NOMO-1 treated with dmso at 0.1 percent for 144 hours (cell line): ENCODE data around the gene RTP5.

ENCODE experiments used
- DNase-seq: peaks from one replicate; lab custom pipeline; 2025; ENCODE audit not compliant: unreplicated experiment; lab: John Stamatoyannopoulos, UW

Gene RTP5

DNA sequence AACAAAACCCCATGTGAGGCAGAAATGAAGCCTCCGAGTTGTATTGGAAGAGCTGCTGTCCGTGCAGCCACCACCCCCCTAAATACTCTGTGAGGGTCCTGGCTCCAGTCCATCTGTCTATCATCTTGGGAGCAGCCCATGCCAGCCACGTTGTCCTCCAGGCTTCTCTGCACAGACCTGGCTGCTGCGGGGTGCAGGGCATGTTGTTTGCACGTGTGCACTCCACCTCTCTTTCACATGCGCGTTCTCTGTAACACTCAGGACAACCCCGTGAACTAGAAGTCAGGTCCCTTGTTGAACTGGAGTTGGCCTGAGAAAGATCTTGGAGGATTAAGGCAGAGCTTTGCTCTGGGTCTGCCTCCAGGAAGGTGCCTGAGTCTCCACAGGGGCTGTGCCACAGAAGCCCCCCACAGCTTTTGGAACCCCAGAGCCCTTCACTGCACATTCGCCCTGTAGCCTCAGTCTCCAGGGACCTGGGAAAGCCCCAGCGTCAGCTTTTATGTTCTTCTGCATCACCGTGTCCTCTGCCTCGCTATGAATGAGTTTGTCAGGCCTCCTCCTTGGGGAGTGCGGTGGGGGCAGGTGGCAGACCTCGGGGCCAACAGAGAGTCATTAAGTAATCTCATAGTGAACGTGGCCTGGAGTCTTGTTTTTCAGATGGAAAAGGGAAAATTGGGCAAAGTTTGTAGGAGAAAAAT, 16.6 kb downstream of the RTP5 start:
- no peak for DNase-seq

DNA sequence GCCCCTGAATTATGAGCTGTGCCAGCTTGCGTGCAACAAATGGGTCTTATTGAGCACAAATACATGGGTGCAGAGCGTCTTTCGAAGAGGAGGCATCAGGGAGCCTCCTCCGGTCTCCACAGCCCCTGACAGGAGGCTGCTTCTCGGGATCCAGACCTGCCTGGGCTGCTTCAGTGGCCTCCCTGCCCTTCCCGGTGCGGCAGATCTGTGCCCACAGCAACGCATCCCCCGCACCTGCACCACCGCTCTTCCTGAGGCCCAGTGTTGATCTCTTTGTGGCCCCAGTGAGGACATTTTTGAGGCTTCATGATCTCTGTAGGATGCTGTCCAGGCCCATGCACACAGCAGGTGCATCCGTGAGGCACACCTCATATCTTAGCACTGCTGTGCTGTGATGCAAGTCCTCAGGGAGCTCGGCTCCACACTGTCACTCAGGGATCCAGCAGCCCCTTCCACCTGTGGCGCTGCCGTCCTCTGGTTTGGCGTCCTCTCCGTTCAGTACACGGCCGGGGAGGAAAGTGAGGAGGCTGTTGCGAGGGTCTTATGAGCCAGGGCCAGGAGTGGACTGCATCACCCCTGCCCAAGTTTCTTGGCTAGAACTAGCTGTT, 17.4 kb downstream of the RTP5 start:
- DNase-seq, result no peak

DNA sequence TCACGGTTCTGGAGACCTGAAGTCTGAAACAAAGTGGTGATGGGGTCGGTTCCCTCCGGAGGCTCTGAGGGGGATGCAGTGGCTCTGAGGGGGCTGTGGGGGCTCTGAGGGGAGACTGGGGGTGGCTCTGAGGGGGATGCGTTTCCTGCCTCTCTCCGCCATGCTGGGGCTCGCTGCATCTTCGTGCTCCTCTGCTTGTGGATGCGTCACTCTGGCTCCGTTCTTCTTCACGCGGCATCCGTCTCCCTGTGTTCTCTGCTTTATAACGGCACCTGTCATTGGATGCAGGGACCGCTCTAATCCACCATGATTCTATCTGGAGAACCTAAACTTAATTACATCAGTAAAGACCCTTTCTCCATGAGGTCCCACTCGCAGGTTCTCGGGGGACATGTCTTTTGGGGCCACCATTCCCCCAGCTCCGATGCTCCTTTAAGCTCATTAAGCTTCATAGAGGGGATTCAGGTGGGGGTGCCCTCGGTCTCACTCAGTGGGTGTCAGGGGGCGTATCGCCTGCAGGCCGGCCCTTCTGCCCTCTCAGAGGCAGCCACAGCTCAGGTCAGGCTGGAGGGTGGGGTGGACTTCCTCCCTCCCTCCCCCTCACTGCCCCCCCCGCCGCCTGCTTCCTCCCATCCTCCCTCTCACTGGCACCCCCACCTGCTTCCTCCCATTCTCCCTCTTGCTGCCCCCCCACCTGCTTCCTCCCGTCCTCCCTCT, 18.4 kb downstream of the RTP5 start:
- DNase-seq, result no peak

- no peak for DNase-seq
These were observed 19.1 kb downstream of the RTP5 start for GRCh38 chr2:241888641-241889040.

GRCh38 chr2:241890524-241891235, 21.2 kb downstream of the RTP5 start:
- no peak for DNase-seq

DNA sequence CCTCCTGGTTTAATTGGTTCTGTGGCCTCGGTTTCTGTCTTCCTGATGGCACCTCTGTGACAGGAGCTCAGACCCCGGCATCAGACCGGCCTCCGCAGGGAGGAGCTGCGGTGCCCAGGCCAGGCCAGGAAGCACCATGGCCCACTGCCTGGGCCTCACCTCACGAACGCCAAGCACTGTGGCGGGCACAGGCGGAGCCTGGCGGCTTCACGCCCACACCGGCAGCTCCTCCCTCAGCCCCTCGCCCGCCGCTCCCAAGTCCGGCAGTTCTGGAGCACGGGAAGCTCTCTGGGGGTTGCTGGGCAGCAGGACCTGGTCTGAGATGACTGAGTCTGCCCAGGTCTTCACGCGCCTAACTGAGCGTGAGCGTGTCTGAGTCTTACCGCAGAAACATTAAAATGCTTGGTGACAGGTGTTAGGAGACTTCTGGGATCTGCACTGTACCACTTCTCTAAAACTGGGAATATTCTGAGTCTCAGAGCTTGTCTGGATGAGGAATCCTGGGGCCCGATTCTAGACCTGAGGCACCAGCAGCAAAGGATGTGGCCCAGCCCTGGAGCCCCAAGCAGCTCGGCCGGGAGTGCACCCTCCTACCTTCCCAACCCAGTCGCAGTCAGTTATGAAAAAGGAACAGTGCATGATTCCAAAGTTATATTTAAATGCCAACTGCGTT, 21.9 kb downstream of the RTP5 start:
- no peak for DNase-seq

DNA sequence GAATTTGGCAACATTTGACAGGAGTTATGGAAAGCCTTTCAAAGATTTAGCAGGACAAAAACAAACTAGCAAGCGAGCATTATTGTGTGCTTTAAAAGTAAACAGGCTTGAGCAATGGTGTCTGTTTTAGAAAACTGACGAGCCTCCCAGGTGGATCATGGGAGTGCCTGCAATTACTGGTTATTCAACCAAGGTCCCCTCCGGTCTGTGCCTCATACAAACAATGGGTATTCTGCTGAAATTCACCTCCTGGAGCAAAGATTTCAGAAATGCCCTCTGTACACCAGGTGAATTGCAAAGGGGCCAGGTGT, 22.4 kb downstream of the RTP5 start:
- no peak for DNase-seq

DNA sequence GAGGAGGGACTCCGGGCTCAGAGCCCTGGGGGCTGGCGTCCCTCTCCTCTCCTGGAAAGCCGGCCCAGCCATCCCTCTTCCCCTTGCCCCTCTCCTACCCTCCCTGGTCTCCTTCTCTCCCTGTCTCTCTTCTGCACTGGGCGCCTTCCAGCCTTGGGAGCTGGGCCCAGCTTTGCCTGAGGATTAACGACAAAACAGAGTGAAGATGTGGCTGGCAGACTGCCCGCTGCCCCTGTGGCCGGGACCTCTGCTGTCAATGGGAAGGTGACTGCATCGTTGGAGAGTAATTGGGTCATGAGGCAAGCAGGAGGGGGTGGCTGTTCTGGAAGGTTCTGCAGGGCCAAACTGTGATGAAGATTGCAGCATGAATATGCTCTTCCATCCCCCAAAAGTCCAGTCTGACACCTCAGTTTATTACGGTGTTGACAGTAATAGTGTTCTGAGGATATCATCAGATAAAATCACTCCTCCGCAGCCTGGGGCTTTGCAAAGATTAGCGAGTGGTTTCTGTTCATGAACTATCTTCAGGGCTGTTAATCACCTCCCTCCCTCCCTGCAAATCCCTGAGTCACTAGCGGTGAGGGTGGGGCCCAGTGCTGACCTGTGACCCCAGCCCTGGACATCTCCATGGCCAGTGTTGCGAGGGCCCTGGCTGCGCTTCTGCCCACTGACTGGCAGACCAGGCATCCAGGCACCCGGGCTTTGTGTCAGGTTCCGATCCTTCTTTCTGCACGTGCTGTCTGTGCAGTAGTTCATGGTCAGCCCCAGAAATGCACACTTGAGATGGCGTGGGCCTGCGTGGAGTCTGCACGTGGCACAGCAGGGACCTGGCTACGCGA, 23.0 kb downstream of the RTP5 start:
- DNase-seq, result no peak

DNA sequence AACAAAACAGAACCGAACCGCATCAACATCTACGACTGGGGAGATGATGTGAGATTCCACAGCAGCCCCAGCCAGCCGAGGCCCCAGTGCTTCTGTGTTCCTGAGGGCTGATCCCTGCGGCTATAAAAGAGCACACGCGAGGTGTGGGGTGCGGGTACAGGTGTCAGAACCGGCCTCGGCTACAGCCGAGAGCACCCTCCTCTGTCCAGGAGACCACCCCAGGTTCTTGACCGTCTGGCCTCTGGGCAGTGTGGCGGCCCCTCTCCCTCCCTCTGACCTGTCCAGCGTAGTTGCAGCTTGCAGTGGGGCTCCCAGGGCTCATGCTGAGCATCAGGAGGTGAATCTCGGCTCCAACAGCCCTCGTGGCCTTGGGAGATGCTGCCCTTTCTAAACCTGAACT, 23.7 kb downstream of the RTP5 start:
- no peak for DNase-seq

- DNase-seq, result no peak
These were observed 24.6 kb downstream of the RTP5 start for GRCh38 chr2:241894056-241894641.

DNA sequence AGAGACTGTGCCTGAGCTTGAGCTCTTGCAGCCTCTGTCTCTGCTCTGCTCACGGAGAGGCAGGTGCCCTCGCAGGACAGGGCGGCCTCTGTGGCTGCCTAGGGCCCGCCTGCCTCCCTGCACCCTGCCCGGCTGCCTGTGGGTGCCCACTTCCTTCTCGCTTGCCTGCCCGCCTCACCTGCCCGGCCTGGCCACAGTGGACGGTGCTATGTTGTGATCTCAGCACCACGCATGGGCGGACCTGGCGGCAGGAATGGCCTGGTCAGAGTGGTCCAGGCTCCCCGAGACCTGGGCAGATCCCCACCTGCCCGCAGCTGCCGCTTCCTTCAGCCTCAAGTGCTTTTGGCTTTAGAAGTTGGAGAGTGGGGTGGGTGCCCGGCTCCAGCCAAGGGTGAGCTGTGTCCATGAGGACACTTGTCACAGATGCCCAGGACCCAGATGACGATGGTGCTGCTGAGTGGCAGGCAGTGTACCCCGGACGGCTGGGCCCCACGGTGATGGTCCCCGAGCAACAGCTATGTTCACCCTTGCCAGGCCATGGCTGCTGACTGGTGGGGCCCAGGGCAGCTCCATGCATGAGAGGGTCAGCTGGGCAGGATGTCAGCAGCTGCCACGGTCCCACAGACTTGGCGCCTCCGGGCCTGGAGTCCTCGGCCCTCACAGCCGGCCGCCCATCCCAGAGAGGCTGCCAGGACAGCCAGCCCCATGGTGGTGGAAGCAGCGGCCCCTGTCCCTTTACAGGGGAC, 25.3 kb downstream of the RTP5 start:
- DNase-seq, result no peak

DNA sequence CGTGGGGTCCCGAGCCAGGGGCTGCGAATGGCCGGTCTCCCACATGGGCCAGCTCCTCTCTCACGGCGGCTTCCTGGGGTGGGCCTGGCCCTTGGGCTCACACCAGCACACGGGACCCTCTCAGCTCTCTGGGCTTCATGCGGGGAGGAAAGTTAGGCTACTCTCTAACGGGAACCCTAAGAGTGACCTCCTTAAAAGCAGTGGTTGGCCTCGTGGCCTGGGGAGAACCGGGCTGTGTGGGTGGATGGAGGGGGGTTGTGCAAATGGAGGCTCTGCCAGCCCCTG, 25.8 kb downstream of the RTP5 start:
- no peak for DNase-seq

GRCh38 chr2:241895712-241896641, 26.4 kb downstream of the RTP5 start:
- DNase-seq, result no peak

GRCh38 chr2:241896746-241897201, 27.2 kb downstream of the RTP5 start:
- no peak for DNase-seq

GRCh38 chr2:241897231-241897916, 27.8 kb downstream of the RTP5 start:
- DNase-seq, result no peak

GRCh38 chr2:241898463-241899270, 29.1 kb downstream of the RTP5 start:
- DNase-seq, result no peak
